GM19467 (cell line): ENCODE results near the gene BEGAIN.

ENCODE experiments used
- ATAC-seq: cut with Tn5 transposase; IDR thresholded peaks from one replicate; pipeline ENCODE4 v1.9.1; 2021; ENCODE audit warnings: mild to moderate bottlenecking, moderate library complexity; ENCODE audit not compliant: unreplicated experiment

Gene BEGAIN

DNA sequence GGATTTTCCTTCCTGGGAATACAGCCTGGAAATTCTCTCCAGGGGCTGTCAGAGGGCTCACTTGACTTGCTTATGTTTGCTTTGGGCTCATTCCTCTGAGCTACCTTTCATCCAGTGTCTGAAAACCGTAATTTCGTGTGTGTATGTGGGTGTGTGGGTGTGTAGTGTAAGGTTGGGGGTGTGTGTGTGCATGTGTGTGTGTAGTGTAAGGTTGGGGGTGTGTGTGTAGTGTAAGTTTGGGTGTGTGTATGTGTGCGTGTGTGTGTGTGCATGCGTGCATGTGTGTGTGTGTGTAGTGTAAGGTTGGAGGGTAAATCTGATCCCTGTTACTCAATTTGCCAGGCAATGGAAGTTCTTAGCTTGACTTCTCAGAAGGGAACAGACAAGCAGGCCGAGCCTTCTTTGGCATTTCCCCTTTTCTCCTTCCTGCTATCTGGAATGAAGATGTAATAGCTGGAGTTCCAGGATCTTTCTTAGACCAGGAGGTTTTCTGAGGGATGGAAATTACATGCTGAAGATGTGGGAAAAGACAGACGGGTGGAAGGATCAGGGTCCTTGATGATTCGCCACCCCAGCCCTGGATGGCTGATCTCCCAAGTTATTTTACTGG, 15.5 kb upstream of the BEGAIN start:
- ATAC-seq, result no peak

DNA sequence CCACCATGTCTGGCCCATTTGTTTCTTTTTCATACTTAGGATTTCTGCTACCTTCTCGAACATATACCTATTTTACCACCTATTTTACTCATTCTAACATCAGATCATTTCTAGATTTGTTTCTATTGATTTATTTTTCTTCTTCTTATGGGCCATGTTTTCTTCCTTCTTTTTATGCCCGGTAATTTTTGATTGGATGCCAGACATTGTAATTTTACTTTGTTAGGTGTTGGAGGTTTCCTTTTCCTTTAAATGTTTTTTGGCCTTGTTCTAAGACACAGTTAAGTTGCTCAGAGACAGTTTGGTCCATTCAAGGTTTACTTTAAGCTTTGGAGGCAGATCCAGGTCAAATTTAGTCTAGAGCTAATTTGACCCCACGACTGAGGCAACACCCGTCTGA, 14.7 kb upstream of the BEGAIN start:
- no peak for ATAC-seq

DNA sequence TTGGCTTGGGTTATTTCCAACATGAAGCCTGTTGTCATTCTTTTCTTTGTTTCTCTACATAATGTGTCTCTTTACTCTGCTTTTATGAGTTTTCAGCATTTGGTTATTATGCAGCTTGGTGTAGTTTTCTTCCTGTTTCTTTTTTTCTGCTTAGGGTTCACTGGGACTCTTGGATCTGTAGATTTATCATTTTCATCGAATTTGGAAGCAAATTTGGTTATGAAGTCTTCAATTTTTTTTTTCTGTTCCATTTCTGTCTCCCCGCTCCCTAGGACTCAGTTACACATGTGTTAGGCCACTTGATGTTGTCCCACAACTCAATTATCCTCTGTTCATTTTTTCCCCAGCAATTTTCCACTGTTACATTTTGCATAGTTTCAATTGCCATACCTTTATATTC, 13.8 kb upstream of the BEGAIN start:
- ATAC-seq, result no peak

DNA sequence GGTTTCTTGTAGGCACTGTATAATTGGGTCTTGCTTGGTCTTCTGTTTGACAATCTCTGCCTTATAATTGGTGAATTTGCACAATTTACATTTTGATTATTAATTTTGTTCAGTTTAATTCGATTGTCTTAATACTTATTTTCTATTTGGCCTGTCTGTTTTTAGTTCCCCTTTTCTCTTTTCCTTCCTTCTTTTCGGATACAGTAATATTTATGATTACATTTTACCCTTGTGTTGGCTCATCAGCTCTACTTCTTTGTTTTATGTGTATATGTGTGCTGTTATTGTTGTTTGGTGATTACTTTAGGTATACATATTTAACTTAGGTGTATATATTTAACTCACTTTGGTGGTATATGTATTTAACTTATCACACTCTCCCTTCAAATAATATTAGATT, 12.8 kb upstream of the BEGAIN start:
- no peak for ATAC-seq

DNA sequence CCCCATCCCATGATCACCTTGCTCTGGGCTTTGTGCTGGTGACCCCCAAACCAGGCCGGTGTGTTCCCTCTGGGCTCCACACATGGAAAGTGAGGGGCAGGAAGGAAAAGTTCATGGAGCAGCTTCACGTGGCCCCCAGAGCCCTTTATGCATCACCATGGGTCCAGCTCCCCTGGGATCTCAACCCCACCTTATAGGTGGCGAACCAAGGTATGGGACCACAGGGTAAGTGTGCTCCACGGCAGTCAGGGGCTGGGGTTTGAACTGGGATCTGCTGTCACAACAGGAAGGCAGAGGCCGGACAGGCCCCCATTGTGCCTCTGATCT, 7.4 kb upstream of the BEGAIN start:
- no peak for ATAC-seq

DNA sequence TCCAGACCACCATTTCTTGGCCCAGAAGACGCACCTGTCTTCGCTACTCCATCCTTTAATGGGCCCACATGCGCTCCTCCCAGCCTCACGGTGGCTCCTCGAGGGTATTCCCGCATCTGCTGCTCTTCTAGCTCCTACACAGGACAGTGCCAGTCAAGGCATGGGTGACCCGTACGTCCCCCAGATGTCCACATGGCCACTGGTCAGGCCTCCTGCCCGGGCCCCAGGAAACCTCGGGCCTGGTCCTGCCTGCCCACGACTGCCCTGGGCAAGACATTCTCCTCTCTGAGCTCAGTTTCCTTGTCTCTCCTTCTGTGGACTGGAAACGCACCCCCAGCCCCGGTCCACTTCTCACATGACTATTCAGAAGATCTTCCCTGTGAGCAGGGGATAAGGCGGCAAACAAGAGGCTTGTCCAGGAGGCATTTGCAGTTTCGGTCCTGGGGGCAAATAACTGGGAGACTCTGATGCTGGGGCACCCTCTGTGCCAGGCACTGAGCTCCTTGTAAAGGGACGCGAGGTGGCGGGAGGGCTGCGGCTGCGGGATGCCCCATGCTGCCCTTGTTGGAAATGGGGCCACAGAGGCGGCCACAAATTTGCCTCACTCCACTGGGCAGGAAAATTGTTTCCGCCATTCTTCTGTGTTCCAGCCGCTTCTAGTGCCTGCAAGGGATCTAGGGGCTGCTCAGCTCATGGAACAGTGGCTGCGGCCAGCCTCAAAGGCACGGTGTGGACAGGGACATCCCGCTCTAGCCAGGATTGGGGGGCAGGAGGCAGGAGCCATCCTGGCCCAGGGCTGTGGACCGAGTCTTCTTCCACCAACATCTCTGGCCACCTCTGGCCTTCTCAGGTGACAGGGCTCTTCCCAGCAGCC, 6.8 kb upstream of the BEGAIN start:
- ATAC-seq, result no peak

DNA sequence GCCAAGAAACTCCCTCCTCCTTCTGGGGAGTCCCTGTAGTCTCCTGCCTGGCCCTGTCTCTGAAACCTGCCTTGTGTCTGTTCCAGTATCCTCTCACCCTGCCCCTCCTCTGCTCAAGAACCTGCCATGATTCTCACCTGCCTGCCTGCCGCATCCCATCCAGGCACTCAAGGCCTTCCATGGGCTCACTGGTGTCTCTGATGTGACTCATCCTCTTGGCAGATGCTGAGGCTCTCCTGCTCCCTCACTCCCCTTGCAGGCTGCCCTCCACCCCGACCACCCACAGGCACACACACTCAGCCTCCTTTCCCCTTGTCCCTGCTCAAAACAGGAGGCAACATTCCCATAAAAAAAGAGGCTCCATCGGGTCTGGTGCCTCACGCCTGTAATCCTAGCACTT, 5.8 kb upstream of the BEGAIN start:
- ATAC-seq, result no peak

DNA sequence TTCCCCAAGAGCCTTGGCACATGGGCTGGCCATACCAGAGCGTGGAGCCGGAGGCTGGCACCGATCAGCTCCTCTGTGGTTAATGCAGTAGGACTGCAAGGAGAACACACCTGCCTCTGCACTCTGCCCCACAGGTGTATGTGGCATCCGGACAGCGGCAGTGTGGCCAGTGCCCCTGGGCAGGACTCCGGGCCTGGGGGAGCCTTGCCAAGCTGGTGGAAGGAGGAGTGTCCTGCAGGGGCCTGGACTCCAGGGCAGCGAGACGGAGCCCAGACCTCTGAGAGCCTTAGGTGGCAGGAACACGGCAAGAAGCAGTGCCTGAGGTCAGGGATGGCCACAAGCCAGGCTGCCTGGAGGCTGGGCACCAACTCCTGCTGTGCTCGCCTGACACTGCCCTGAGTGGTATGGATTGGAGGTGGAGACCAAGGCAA, 5.3 kb upstream of the BEGAIN start:
- no peak for ATAC-seq

DNA sequence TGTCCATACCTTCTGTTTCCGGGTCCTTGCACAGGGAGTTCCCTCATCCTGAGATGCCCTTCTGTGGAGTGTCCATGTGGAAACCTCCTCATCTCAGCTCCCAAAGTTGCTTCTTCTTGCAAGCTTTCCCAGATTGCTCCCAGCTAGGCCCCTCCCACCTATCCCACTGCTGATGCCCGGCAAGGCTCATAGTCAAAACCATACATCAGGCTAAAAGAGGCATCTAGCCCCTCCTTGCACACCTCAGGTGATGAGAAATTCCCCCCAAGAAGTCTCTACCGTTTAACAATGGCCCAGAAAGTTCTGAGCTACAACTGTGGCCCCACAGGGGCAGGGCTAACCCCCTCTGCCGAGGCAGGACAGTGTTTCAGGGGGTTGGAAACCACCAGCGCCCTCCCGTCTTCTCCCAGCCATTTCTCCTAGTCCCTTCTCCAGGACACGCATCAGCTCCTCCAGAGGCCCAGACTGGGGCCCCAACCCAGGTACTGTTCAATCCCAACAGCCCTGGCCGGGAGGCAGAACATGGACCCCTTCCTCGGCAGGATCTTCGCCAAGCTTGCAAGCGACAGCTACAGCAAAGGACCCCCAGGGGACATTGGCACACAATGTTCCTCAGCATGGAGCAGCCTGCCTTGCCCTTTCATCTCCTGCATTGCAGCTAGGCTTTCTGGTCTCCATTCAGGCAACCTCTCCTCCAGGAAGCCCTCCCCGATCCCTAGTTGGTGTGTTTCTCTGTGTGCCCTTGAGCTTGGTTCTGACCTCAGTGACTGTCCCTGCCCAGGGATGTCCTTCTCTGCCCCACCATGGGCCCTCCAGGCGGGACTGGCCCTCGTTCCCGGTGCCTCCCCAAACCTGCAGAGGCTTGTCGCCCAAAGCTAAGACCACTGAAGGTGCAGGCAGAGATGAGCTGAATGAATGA, 4.5 kb upstream of the BEGAIN start:
- no peak for ATAC-seq

DNA sequence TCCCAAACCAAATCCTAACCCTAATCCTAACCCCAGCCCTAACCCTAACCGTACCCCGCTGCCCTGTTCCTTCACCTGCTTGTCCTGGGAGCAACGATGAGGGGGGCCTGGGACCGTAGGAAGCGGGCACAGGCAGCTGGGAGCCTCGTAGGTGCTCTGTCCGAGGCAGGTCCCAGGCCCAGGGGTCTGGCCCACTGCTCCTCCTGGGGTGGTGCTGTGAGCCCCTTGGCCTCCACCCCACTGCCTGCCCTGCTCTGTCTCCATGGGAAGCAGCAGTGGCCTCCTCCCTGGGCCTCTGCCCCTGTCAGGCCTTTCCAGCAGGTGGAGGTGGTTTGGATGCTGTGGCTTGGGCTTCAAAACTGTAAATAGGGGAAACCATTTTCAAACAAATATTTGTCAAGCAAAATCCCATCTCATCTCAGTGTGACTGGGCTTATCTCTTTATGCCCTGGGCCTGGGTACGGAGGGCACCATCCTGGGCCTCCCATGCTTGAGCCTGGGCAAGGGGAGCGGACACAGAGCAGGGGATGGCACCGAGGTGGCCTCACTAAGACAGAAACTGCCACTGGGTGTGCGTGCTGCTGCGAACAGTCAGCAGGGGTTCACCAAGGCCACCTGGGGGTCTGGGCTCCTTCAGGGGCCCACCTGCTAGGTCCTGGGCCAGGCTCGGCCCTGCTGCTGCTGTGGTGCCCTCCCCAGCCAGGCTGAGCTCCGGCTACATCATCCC, 3.7 kb upstream of the BEGAIN start:
- no peak for ATAC-seq

DNA sequence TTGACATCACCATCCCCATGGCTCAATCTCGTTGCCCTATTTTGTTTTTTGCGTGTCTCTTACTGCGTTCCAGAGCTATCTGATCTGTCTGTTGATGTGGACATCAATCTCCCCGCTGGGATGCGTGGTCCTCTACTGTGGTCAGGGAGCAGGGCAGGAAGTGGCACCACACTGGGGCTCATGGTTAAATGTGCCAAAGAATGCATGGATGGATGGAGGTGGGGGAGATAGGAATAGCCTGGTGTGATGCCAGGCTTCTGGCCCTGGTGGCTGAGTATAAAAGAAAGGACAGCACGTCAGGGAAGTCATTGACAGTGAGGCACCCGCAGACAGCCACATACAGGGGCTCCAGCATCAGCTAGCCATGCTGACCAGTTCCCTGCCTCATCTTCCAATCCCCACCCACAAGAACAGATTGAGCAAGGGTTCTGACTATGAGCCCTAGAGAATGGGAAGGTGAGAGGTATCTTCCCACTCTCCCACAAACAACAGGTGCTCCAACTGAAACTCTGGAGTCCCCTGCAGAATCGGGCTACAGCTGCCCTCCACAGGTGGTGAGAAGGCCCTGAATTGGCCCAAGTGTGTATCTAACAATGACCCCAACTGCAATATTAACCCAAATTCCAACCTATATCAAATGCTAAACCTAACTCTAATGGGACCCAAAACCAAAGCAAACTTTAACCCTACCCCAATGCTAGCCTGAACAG, 2.7 kb upstream of the BEGAIN start:
- ATAC-seq, result no peak

DNA sequence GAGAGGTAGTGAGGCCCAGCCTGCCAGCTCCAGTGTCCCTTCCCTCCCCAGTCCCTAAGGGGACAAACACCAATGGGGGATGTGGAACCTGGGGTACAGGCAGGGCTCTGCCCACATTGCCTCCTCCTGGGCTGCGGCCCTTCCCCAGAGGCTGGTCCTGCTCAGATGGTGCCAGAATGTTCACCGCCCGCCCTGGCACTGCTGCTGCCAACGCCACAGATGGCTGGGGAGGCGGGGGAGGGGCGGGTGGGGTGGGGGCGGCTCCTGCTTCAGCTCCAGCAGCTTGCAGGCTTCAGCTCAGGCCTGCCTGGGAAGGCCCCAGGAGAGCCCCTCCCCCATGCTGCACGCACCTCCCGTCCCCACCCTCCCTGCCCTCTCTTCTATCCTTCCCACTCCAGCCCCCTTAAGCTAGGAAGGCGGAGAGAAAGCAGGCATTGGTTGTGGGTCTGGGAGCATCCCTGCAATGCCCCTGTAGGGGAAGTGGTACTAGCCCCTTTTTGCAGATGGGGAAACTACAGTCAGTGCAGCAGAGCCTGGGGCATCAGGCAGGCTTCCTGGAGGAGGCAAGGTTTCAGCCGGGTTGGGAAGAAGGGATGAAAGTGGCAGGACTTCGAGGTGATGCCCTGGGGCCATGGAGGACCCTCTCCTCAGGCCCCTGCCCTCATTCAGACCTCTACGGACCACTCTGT, 2.0 kb upstream of the BEGAIN start:
- ATAC-seq, result no peak

DNA sequence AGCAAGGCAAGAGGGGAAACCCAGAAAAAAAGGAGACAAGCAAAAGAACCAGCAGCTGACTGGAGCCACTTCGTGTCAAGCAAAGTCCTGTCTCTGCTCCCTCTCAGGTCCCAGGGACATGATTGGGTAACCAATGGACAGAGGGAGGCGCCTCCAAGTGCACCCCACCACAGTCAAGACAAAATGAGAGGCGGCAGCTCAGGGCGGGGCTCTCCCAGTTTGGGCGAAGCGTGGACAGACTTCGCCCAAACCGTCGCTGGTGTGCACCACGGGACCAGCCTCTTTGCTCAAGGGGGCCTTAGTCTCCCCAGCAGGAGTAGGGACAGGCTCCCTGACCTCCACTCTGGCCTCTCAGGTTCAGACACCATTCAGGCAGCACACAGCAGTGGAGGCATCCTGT, 1.5 kb upstream of the BEGAIN start:
- ATAC-seq, result no peak

DNA sequence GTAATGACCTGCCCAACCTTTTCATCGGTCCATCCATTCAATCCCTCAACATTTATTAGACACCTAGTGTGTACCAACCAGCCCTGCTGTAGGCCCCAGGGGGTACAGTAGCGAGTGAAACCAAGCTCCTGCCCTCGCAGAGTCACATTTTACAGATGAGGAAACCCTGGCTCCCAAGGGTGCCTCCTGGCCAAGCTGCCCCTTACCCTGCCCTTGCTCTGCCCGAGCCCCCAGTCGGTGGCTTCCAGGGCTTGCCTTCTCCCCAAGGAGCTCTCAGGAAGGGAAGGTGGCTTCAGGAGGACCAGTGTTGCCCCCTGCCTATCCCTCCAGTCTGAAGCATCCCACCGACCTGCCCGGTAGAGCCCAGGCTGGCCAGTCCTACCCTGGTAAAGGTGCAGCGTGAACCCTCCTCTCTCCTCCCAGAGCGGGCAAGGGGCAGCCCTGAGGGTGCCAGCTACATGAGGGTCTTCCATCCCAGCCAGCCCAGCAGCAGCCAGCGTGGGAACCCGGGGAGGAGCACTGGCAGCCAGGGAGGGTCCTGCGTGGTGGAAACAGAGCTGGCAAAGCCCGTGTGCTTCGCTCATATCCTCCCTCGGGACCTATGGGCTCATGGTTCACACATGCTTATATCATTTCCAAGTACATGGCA, 670 bp upstream of the BEGAIN start:
- ATAC-seq, result no peak

DNA sequence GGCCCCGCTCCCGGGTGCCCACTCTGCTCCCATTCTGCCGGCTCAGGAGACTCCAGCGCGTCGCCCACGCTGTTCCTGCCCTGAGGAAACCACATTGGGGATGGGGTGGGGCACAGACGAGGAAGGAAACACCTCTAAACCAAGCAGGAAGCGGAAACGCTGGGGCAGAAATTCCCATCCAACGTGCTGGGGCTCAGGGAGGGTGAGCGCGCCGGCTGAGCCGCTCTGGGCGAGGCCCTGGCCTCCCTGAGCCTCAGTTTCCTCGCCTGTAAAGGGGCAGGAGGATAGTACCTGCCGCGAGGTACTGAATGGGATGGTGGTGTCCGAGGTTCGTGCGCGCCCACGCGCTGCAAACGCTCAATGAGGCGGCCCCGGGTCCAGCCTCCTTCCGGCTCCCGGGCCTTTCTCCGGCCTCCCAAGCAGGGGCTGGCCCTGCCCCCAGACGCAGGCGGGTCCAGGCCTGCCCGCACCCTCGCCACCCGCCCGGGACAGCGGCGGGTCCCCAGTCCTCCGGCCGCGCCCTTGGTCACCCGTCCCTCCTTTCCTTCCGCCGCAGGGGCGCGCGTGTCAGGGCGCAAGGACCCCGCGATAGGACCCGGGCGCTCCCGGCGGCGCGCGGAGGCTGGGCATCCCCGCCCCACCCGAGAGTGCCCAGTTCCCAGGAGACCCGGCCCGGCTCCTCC, 673 bp downstream of the BEGAIN start:
- no peak for ATAC-seq

DNA sequence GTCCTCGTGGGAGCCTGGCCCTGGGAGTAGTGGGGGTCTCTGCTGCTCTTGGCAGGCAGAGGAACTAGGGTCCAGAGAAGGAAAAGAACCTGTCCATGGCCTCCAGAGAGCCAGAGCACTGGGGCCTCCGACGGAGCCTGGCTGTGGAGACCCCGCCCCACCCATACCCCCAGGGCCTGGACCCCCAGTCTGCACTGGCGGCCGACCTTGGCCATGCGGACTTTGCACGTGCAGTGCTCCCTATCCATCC, 1.1 kb downstream of the BEGAIN start:
- no peak for ATAC-seq

DNA sequence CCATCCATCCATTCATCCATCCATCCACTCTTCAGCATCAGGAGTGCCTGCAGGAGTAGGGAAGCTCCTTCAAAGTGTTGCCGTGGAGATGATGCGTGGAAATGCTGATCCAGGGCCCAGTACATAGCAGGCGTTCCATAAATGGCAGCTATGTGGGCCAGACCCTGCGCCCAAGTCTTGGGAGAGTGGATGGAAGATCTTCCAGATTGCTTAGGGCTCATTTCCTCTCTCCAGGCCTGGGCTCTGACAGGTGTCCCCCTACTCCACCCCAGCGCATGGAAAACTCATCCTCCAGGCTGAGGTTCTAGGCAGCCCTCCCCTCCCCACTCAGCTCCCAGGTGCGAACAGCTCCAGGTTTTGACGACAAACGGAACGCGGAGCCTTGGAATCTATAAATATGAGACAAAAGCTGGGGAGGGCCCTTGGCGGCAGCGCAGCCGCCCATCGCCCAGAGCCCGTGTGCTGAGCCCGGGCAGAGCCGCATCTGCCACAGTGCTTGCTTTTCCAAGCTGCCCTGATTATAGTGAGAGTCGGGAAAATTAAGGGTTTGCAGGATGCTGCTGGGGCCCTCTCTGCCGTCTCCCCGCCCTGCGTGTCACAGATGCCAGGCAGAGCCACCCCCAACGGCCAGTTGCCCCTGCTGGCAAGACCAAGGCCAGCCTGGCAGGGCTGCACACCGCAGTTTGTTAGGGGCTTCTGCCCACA, 1.6 kb downstream of the BEGAIN start:
- no peak for ATAC-seq
